K562 (cell line): ENCODE data around the gene FGF1. TPM values are rescaled to one million over a fixed set of nuclear protein-coding genes. Genes with fewer than 3 reads are reported as not detected.
A peak's percentile ranks its signal among the peaks of the same experiment; 100 is the strongest.

Source experiments
- ATAC-seq: fragments of 200-7000 bp; cut with Tn5 transposase; 3 replicates; pipeline ENCODE4 v1.9.1; 2020; ENCODE audit warnings: moderate library complexity
- BruUV-seq: library from RNA; stranded (reverse); fragments of 400-500 nt; replicated peaks from 2 replicates; lab custom pipeline; 2021; lab: Mats Ljungman, UMichigan
- CTCF ChIA-PET: fragments of 300-600 bp; formaldehyde crosslinking; extraction: SDS; loops from one replicate; lab custom pipeline; 2021; ENCODE audit warnings: low intra/inter-chr PET ratio; lab: Yijun Ruan, JAX
- POLR2A ChIA-PET: fragments of 300-600, 350-650 bp; sonication (Branson Sonifier 250); formaldehyde crosslinking; extraction: SDS; loops from one replicate; lab custom pipeline; 2021; ENCODE audit warnings: antibody characterized with exemption, inconsistent platforms; lab: Yijun Ruan, JAX
- DNase-seq, 4 experiments: peaks; one replicate each; pipeline versions ENCODE4 v3.0.0 to v3.0.0-alpha.2; 2011 to 2018; ENCODE audit warnings: low spot score in 3 of 4, mixed read lengths in 3 of 4; ENCODE audit errors: extremely low read depth in 1 of 4
- FAIRE-seq: peaks from 2 replicates; lab custom pipeline; 2011; peaks lifted over from hg19 to GRCh38; lab: Jason Lieb, UNC
- H2AFZ ChIP-seq: 2 replicates; pipeline ENCODE4 v1.6.0; 2011; ENCODE audit warnings: low read depth, low read length, control low read depth, inconsistent platforms
- H3K27ac ChIP-seq: fragments of 200-600 bp; 3 replicates; pipeline ENCODE4 v1.8.0; 2011; ENCODE audit warnings: low read depth, mild to moderate bottlenecking, control low read depth, inconsistent platforms, low read length, moderate library complexity, mixed read lengths; ENCODE audit errors: extremely low read depth
- H3K27me3 ChIP-seq, 2 experiments: fragments of 300-600 bp in 1 of 2; 2 replicates in 1 of 2; 3 replicates in 1 of 2; pipeline versions ENCODE4 v1.6.0 to v1.8.0; 2011; ENCODE audit warnings: inconsistent platforms in 2 of 2, low read length in 2 of 2, mild to moderate bottlenecking in 1 of 2, mixed read lengths in 1 of 2, moderate library complexity in 1 of 2; ENCODE audit not compliant: control insufficient read depth in 2 of 2, insufficient read depth in 2 of 2
- H3K36me3 ChIP-seq: fragments of 300-600 bp; 3 replicates; pipeline ENCODE4 v1.8.0; 2011; ENCODE audit warnings: mild to moderate bottlenecking, low read length, inconsistent platforms; ENCODE audit not compliant: control insufficient read depth, insufficient read depth
- H3K4me1 ChIP-seq, 2 experiments: fragments of 200-600 bp in 1 of 2; replicated peaks in 1 of 2; 2 replicates in 1 of 2; 3 replicates in 1 of 2; pipeline versions ENCODE4 v1.5.1 to v1.8.0; 2011; ENCODE audit warnings: inconsistent platforms in 2 of 2, low read length in 2 of 2, mild to moderate bottlenecking in 1 of 2, mixed read lengths in 1 of 2, moderate library complexity in 1 of 2; ENCODE audit not compliant: control insufficient read depth in 2 of 2, insufficient read depth in 2 of 2
- H3K4me2 ChIP-seq: 2 replicates; pipeline ENCODE4 v1.6.1; 2011; ENCODE audit warnings: low read length, control low read depth, inconsistent platforms, mixed read lengths; ENCODE audit not compliant: insufficient read depth
- H3K4me3 ChIP-seq: fragments of 200-600 bp; sonication (generic), shearing (Covaris generic); 2 replicates; pipeline ENCODE4 v1.5.1; 2016; ENCODE audit warnings: control low read depth, inconsistent platforms
- H3K79me2 ChIP-seq: fragments of 200-600 bp; 3 replicates; pipeline ENCODE4 v1.8.0; 2011; ENCODE audit warnings: low read length, inconsistent platforms; ENCODE audit not compliant: control insufficient read depth, insufficient read depth
- H3K9ac ChIP-seq, 2 experiments: 2 replicates each; pipeline versions ENCODE4 v1.6.0 to v1.6.1; 2011; ENCODE audit warnings: low read depth in 2 of 2, low read length in 2 of 2, control low read depth in 1 of 2, inconsistent platforms in 1 of 2, mild to moderate bottlenecking in 1 of 2, mixed read lengths in 1 of 2; ENCODE audit not compliant: insufficient read depth in 1 of 2
- H3K9me1 ChIP-seq: one replicate; pipeline ENCODE4 v1.6.0; 2011; ENCODE audit warnings: inconsistent platforms, mild to moderate bottlenecking, low read length, moderate library complexity; ENCODE audit not compliant: control insufficient read depth, insufficient read depth
- H3K9me3 ChIP-seq: replicated peaks from 2 replicates; pipeline ENCODE4 v1.5.1; 2011; ENCODE audit warnings: low read depth, low read length, inconsistent platforms; ENCODE audit not compliant: control insufficient read depth, insufficient read depth
- H4K20me1 ChIP-seq: replicated peaks from 2 replicates; pipeline ENCODE4 v1.6.1; 2011; ENCODE audit warnings: low read length, inconsistent platforms, mixed read lengths; ENCODE audit not compliant: control insufficient read depth, insufficient read depth
- C11orf30 ChIP-seq: fragments of 450-650 bp; IDR thresholded peaks from 2 replicates; pipeline ENCODE4 v1.6.1; 2016; ENCODE audit warnings: low read depth, mild to moderate bottlenecking
- E2F8 ChIP-seq: fragments of 450-650 bp; IDR thresholded peaks from 2 replicates; pipeline ENCODE4 v1.7.1; 2018; ENCODE audit warnings: mild to moderate bottlenecking, low read depth; ENCODE audit not compliant: partially characterized antibody
- ETS1 ChIP-seq: conservative IDR thresholded peaks from 2 replicates; pipeline ENCODE4 v1.6.1; 2011; ENCODE audit warnings: low read depth, mild to moderate bottlenecking, low read length; ENCODE audit not compliant: control insufficient read depth
- ETV1 ChIP-seq: fragments of 450-650 bp; conservative IDR thresholded peaks from 2 replicates; pipeline ENCODE4 v1.6.1; 2016; ENCODE audit warnings: missing genetic modification characterization, control low read depth, low read depth, missing compliant biosample characterization
- MAFF ChIP-seq: IDR thresholded peaks from 2 replicates; pipeline ENCODE4 v1.6.1; 2012; ENCODE audit warnings: low read length, improper control_type of control experiment
- MAFG ChIP-seq: fragments of 450-650 bp; conservative IDR thresholded peaks from 2 replicates; pipeline ENCODE4 v1.6.1; 2016; ENCODE audit warnings: missing genetic modification characterization, missing compliant biosample characterization
- MAFK ChIP-seq: IDR thresholded peaks from 2 replicates; pipeline ENCODE4 v1.6.1; 2011; ENCODE audit warnings: low read length, improper control_type of control experiment
- MTA2 ChIP-seq: fragments of 450-650 bp; IDR thresholded peaks from 2 replicates; pipeline ENCODE4 v1.6.1; 2016; ENCODE audit warnings: low read depth
- MTF1 ChIP-seq: fragments of 250-450 bp; sonication (Bioruptor Pico); IDR thresholded peaks from 2 replicates; pipeline ENCODE4 v1.9.0; 2021; ENCODE audit warnings: moderate library complexity, mild to moderate bottlenecking, inconsistent platforms, borderline replicate concordance
- NFE2 ChIP-seq: IDR thresholded peaks from 2 replicates; pipeline ENCODE4 v1.6.1; 2014; ENCODE audit warnings: antibody characterized with exemption, low read depth
- STAT6 ChIP-seq: sonication (generic); formaldehyde crosslinking; IDR thresholded peaks from 2 replicates; pipeline ENCODE4 v1.8.1; 2023; ENCODE audit warnings: mild to moderate bottlenecking, missing genetic modification reagents
- TEAD4 ChIP-seq, 2 experiments: sonication (generic) in 1 of 2; formaldehyde crosslinking in 1 of 2; IDR thresholded peaks; 2 replicates each; pipeline versions ENCODE4 v1.6.1 to v1.8.0; 2012 to 2022; ENCODE audit warnings: borderline replicate concordance in 1 of 2, inconsistent platforms in 1 of 2, low read length in 1 of 2, mild to moderate bottlenecking in 1 of 2, missing genetic modification reagents in 1 of 2
- ZBTB7A ChIP-seq: IDR thresholded peaks from 2 replicates; pipeline ENCODE4 v1.6.1; 2011; ENCODE audit warnings: low read depth, mild to moderate bottlenecking, low read length, moderate library complexity, borderline replicate concordance; ENCODE audit not compliant: control insufficient read depth
- ZNF316 ChIP-seq: fragments of 450-650 bp; IDR thresholded peaks from 2 replicates; pipeline ENCODE4 v1.6.1; 2016
- WGBS: fragments of 100-300 bp; shearing (Covaris generic); methylation state at CpG from one replicate; pipeline ENCODE4 v1.1.6; 2016; ENCODE audit warnings: low coverage, mixed read lengths; ENCODE audit not compliant: insufficient coverage; ENCODE audit errors: missing lambda C conversion rate; 5-methylcytosine and 5-hydroxymethylcytosine counted together
- in situ Hi-C: fragments of 300-500 bp; cut with MboI; formaldehyde crosslinking; loops from 4 replicates; pipeline ENCODE4 v1.15.0; 2018; ENCODE audit warnings: inconsistent platforms, mixed read lengths
- intact Hi-C: fragments of 100-400 bp; cut with micrococcal nuclease; formaldehyde crosslinking; loops from 2 replicates; pipeline ENCODE4 v1.14.2; 2022
- polyA plus RNA-seq, 8 experiments: library from polyadenylated mRNA; depleted of rRNA in 4 of 8; stranded (reverse) in 5 of 8; unstranded in 3 of 8; fragments of >200 nt; fragmentation: Nextera tagmentation in 2 of 8; fragmentation: Illumina TruSeq in 1 of 8; extraction: Ambion mirVana in 2 of 8; extraction: Trizol in 1 of 8; gene quantifications; 2 replicates each; pipeline versions ENCODE4 v1.2.1 to v1.2.3, GENCODE V29; 2011 to 2014; ENCODE audit warnings: inconsistent platforms in 1 of 8, missing spikeins in 1 of 8
- total RNA-seq, 7 experiments: library from RNA; depleted of rRNA in 6 of 7; stranded (reverse); fragments of >200 nt in 6 of 7; fragmentation: Illumina TruSeq in 2 of 7; extraction: Trizol in 2 of 7; gene quantifications; 2 replicates each; pipeline versions ENCODE4 v1.2.1 to v1.2.3, GENCODE V29; 2011 to 2021; ENCODE audit warnings: low replicate concordance in 1 of 7

FGF1 gene
- total and polyA plus RNA-seq, 9 of the 15 experiments (the other 6 are each of a cell fraction or from before 2014, with no cell fraction given), result not detected

- Histone ChIP-seq H3K4me3 (no peak overlapping the region), H3K9ac (no peak overlapping the region), H3K4me2 (no peak overlapping the region), H3K9me1 (no peaks in the 10 kb centered on the region), H3K27me3 (peaks cover 0 to 26% of the 10 kb centered on the region in 2 experiments; a peak in 2 of 5 replicates), H3K27ac (no peak overlapping the region), H3K36me3 (no peaks in the 10 kb centered on the region), H3K79me2 (no peaks in the 10 kb centered on the region), H2AFZ (no peak overlapping the region), H3K9me3 (no peaks in the 10 kb centered on the region), H4K20me1 (no peaks in the 10 kb centered on the region), H3K4me1 (no peaks in the 10 kb centered on the region)
- DNase-seq (no peak), FAIRE-seq (no peak), ATAC-seq (no peak)
- in situ Hi-C loops, result no loop called here
- 3% methylated on average over 5 of the region's 5 CpGs for WGBS
- CTCF ChIA-PET, result no interaction called here
- TF ChIP-seq MAFK (peak; percentile 79), MAFG (tag) (peak; percentile 85), MTF1 (no peak), ETV1 (tag) (no peak), STAT6 (CRISPR knock-in tag) (no peak), MTA2 (no peak), TEAD4 (IDR thresholded peaks at IDR 0.05; ENCODE audit: low read length) (no peak), TEAD4 (CRISPR knock-in tag; IDR thresholded peaks at IDR 0.05; ENCODE audit: borderline replicate concordance) (no peak), MAFF (peak; percentile 79), NFE2 (0 out of 2 replicates have a peak, but pooled peaks have one; percentile 19), ZNF316 (peak; percentile 90), ZBTB7A (no peak), ETS1 (no peak), E2F8 (no peak), C11orf30 (peak; percentile 81)
- intact Hi-C loops, result no loop called here
- BruUV-seq, result no TSS peak
- POLR2A ChIA-PET, result interaction anchor here (0.6 to 1.0 kb wide), 2 partner anchors 17 to 384 kb away, joined by 3 read pairs; no protein-coding TSS in a partner anchor
Measured at GRCh38 chr5:142617416-142618129, 68.3 kb downstream of the FGF1 start.
